ENCODE results near the gene HABP2.

Gene HABP2

GRCh38 chr10:113517165-113517900 is 35.5 kb upstream of the HABP2 start:
- H3K9ac ChIP-seq (ENCODE audit: low read depth, low read length, poor library complexity), result no peak overlapping the region

GRCh38 chr10:113517901-113518260 is 35.0 kb upstream of the HABP2 start:
- H3K4ac ChIP-seq (ENCODE audit: low read length), result no peak overlapping the region
- no peak overlapping the region for H3K27ac ChIP-seq (replicated peaks; ENCODE audit: low read length)
- no peak overlapping the region for H2AK5ac ChIP-seq (ENCODE audit: low read depth, low read length)
- H3K18ac ChIP-seq (ENCODE audit: low read length), result peak overlapping the region; percentile 56
- no peak overlapping the region for H3K4me2 ChIP-seq (ENCODE audit: insufficient read depth, low read length, poor library complexity, severe bottlenecking)
- no peak overlapping the region for H2BK12ac ChIP-seq (ENCODE audit: low read length)
- no peak overlapping the region for H3K23ac ChIP-seq (ENCODE audit: low read depth, low read length, poor library complexity)
- peak overlapping the region; percentile 40 for H4K91ac ChIP-seq (ENCODE audit: low read depth, low read length, poor library complexity)
- H3K4me1 ChIP-seq (ENCODE audit: control insufficient read depth in 2 of 2, insufficient read depth in 1 of 2, low read depth in 1 of 2, low read length in 2 of 2), result peaks cover 0 to 2% of the 10 kb centered on the region in 2 donors
- H3K9ac ChIP-seq (ENCODE audit: low read depth, low read length, poor library complexity), result no peak overlapping the region
- no peak overlapping the region for H2BK5ac ChIP-seq (ENCODE audit: low read length)
- no peak overlapping the region for H3K14ac ChIP-seq (ENCODE audit: low read length)
- H3K9me3 ChIP-seq (replicated peaks in 1 of 2; ENCODE audit: control insufficient read depth in 2 of 2, insufficient read depth in 1 of 2, low read depth in 1 of 2, low read length in 2 of 2), result peaks cover 0 to 2% of the 10 kb centered on the region in 2 donors
- H3K4me3 ChIP-seq (ENCODE audit: low read length in 2 of 2), result no peak overlapping the region
- no peak for DNase-seq (ENCODE audit: low spot score)
- no peak overlapping the region for H2AFZ ChIP-seq (ENCODE audit: low read length)
- no peaks in the 10 kb centered on the region for H3K36me3 ChIP-seq (replicated peaks in 1 of 2; ENCODE audit: control insufficient read depth in 2 of 2, insufficient read depth in 2 of 2, low read length in 2 of 2)
- H4K8ac ChIP-seq (ENCODE audit: low read depth, low read length), result no peak overlapping the region
- no peak overlapping the region for H2BK120ac ChIP-seq (ENCODE audit: low read depth, low read length)
- peak overlapping the region; percentile 44 for H2BK15ac ChIP-seq (ENCODE audit: low read length)
- H3K27me3 ChIP-seq (ENCODE audit: control insufficient read depth in 3 of 3, insufficient read depth in 3 of 3, low read depth in 1 of 3, low read length in 3 of 3), result no peaks in the 10 kb centered on the region
- no CpG with 5 or more reads among the region's 5 CpGs for WGBS, 2 donors (ENCODE audit: extremely low coverage in 2 of 2, insufficient read length in 2 of 2, insufficient replicate concordance in 1 of 2)
- H3K79me1 ChIP-seq (ENCODE audit: low read depth, low read length), result no peaks in the 10 kb centered on the region

More at GRCh38 chr10:113517165-113517900, 35.5 kb upstream of the HABP2 start:
- Histone ChIP-seq H3K27me3 (ENCODE audit: control insufficient read depth in 3 of 3, insufficient read depth in 3 of 3, low read depth in 1 of 3, low read length in 3 of 3) (no peaks in the 10 kb centered on the region), H3K79me1 (ENCODE audit: low read depth, low read length) (no peaks in the 10 kb centered on the region), H3K4ac (ENCODE audit: low read length) (no peak overlapping the region), H3K4me2 (ENCODE audit: insufficient read depth, low read length, poor library complexity, severe bottlenecking) (no peak overlapping the region), H3K4me3 (ENCODE audit: low read length in 2 of 2) (peak overlapping the region in 1 of 2 donors; percentile 12), H2AK5ac (ENCODE audit: low read depth, low read length) (no peak overlapping the region), H3K4me1 (ENCODE audit: control insufficient read depth in 2 of 2, insufficient read depth in 1 of 2, low read depth in 1 of 2, low read length in 2 of 2) (peaks cover 0 to 2% of the 10 kb centered on the region in 2 donors), H2AFZ (ENCODE audit: low read length) (no peak overlapping the region), H2BK5ac (ENCODE audit: low read length) (no peak overlapping the region), H3K18ac (ENCODE audit: low read length) (no peak overlapping the region), H4K8ac (ENCODE audit: low read depth, low read length) (no peak overlapping the region), H3K23ac (ENCODE audit: low read depth, low read length, poor library complexity) (no peak overlapping the region), H4K91ac (ENCODE audit: low read depth, low read length, poor library complexity) (peak overlapping the region; percentile 40), H3K27ac (replicated peaks; ENCODE audit: low read length) (no peak overlapping the region), H3K14ac (ENCODE audit: low read length) (no peak overlapping the region), H2BK12ac (ENCODE audit: low read length) (no peak overlapping the region), H3K9me3 (replicated peaks in 1 of 2; ENCODE audit: control insufficient read depth in 2 of 2, insufficient read depth in 1 of 2, low read depth in 1 of 2, low read length in 2 of 2) (peaks cover 0 to 2% of the 10 kb centered on the region in 2 donors), H2BK15ac (ENCODE audit: low read length) (peak overlapping the region; percentile 44), H2BK120ac (ENCODE audit: low read depth, low read length) (no peak overlapping the region), H3K36me3 (replicated peaks in 1 of 2; ENCODE audit: control insufficient read depth in 2 of 2, insufficient read depth in 2 of 2, low read length in 2 of 2) (no peaks in the 10 kb centered on the region)
- DNase-seq (ENCODE audit: low spot score), result no peak
- WGBS, 2 donors (ENCODE audit: extremely low coverage in 2 of 2, insufficient read length in 2 of 2, insufficient replicate concordance in 1 of 2), result no CpG with 5 or more reads among the region's 10 CpGs

- H3K27me3 ChIP-seq (ENCODE audit: control insufficient read depth in 3 of 3, insufficient read depth in 3 of 3, low read depth in 1 of 3, low read length in 3 of 3), result no peaks in the 10 kb centered on the region
- H3K4me1 ChIP-seq (ENCODE audit: control insufficient read depth in 2 of 2, insufficient read depth in 1 of 2, low read depth in 1 of 2, low read length in 2 of 2), result peaks cover 0 to 2% of the 10 kb centered on the region in 2 donors
- H3K18ac ChIP-seq (ENCODE audit: low read length), result no peak overlapping the region
- no peak overlapping the region for H3K14ac ChIP-seq (ENCODE audit: low read length)
- no CpG with 5 or more reads among the region's 3 CpGs for WGBS, 2 donors (ENCODE audit: extremely low coverage in 2 of 2, insufficient read length in 2 of 2, insufficient replicate concordance in 1 of 2)
- no peak overlapping the region for H2BK120ac ChIP-seq (ENCODE audit: low read depth, low read length)
- H3K4me3 ChIP-seq (ENCODE audit: low read length in 2 of 2), result no peak overlapping the region
- no peaks in the 10 kb centered on the region for H3K79me1 ChIP-seq (ENCODE audit: low read depth, low read length)
- no peak for DNase-seq (ENCODE audit: low spot score)
- H3K27ac ChIP-seq (replicated peaks; ENCODE audit: low read length), result no peak overlapping the region
- no peak overlapping the region for H2AK5ac ChIP-seq (ENCODE audit: low read depth, low read length)
- H3K4ac ChIP-seq (ENCODE audit: low read length), result no peak overlapping the region
- no peak overlapping the region for H2BK5ac ChIP-seq (ENCODE audit: low read length)
- H4K91ac ChIP-seq (ENCODE audit: low read depth, low read length, poor library complexity), result no peak overlapping the region
- no peak overlapping the region for H4K8ac ChIP-seq (ENCODE audit: low read depth, low read length)
- H3K4me2 ChIP-seq (ENCODE audit: insufficient read depth, low read length, poor library complexity, severe bottlenecking), result no peak overlapping the region
- H3K36me3 ChIP-seq (replicated peaks in 1 of 2; ENCODE audit: control insufficient read depth in 2 of 2, insufficient read depth in 2 of 2, low read length in 2 of 2), result no peaks in the 10 kb centered on the region
- H3K9me3 ChIP-seq (replicated peaks in 1 of 2; ENCODE audit: control insufficient read depth in 2 of 2, insufficient read depth in 1 of 2, low read depth in 1 of 2, low read length in 2 of 2), result peaks cover 0 to 2% of the 10 kb centered on the region in 2 donors
- H2AFZ ChIP-seq (ENCODE audit: low read length), result no peak overlapping the region
- no peak overlapping the region for H2BK15ac ChIP-seq (ENCODE audit: low read length)
- H3K23ac ChIP-seq (ENCODE audit: low read depth, low read length, poor library complexity), result no peak overlapping the region
- H3K9ac ChIP-seq (ENCODE audit: low read depth, low read length, poor library complexity), result no peak overlapping the region
- no peak overlapping the region for H2BK12ac ChIP-seq (ENCODE audit: low read length)
Observed at GRCh38 chr10:113518415-113518814, 34.4 kb upstream of the HABP2 start.

- H2BK5ac ChIP-seq (ENCODE audit: low read length), result no peak overlapping the region
- H2BK12ac ChIP-seq (ENCODE audit: low read length), result no peak overlapping the region
- no peak overlapping the region for H3K4me2 ChIP-seq (ENCODE audit: insufficient read depth, low read length, poor library complexity, severe bottlenecking)
- H3K23ac ChIP-seq (ENCODE audit: low read depth, low read length, poor library complexity), result no peak overlapping the region
- H3K4ac ChIP-seq (ENCODE audit: low read length), result no peak overlapping the region
- H3K9me3 ChIP-seq (replicated peaks in 1 of 2; ENCODE audit: control insufficient read depth in 2 of 2, insufficient read depth in 1 of 2, low read depth in 1 of 2, low read length in 2 of 2), result peaks cover 0 to 2% of the 10 kb centered on the region in 2 donors
- peaks cover 0 to 2% of the 10 kb centered on the region in 2 donors for H3K4me1 ChIP-seq (ENCODE audit: control insufficient read depth in 2 of 2, insufficient read depth in 1 of 2, low read depth in 1 of 2, low read length in 2 of 2)
- no peaks in the 10 kb centered on the region for H3K79me1 ChIP-seq (ENCODE audit: low read depth, low read length)
- H3K27me3 ChIP-seq (ENCODE audit: control insufficient read depth in 3 of 3, insufficient read depth in 3 of 3, low read depth in 1 of 3, low read length in 3 of 3), result no peaks in the 10 kb centered on the region
- H3K4me3 ChIP-seq (ENCODE audit: low read length in 2 of 2), result no peak overlapping the region
- no peak overlapping the region for H4K8ac ChIP-seq (ENCODE audit: low read depth, low read length)
- H3K27ac ChIP-seq (replicated peaks; ENCODE audit: low read length), result no peak overlapping the region
- H4K91ac ChIP-seq (ENCODE audit: low read depth, low read length, poor library complexity), result no peak overlapping the region
- no peak overlapping the region for H2BK15ac ChIP-seq (ENCODE audit: low read length)
- H3K14ac ChIP-seq (ENCODE audit: low read length), result no peak overlapping the region
- no CpG with 5 or more reads among the region's 10 CpGs for WGBS, 2 donors (ENCODE audit: extremely low coverage in 2 of 2, insufficient read length in 2 of 2, insufficient replicate concordance in 1 of 2)
- no peak overlapping the region for H3K18ac ChIP-seq (ENCODE audit: low read length)
- H2AFZ ChIP-seq (ENCODE audit: low read length), result no peak overlapping the region
- no peak overlapping the region for H2BK120ac ChIP-seq (ENCODE audit: low read depth, low read length)
- H3K9ac ChIP-seq (ENCODE audit: low read depth, low read length, poor library complexity), result no peak overlapping the region
- no peak overlapping the region for H2AK5ac ChIP-seq (ENCODE audit: low read depth, low read length)
- H3K36me3 ChIP-seq (replicated peaks in 1 of 2; ENCODE audit: control insufficient read depth in 2 of 2, insufficient read depth in 2 of 2, low read length in 2 of 2), result no peaks in the 10 kb centered on the region
- DNase-seq (ENCODE audit: low spot score), result no peak
Observed at GRCh38 chr10:113518816-113519591, 33.8 kb upstream of the HABP2 start.
